ENCODE results near the gene ERI3. TPM values are rescaled to one million over a fixed set of nuclear protein-coding genes. Genes with fewer than 3 reads are reported as not detected.

ERI3 gene
- total and polyA plus RNA-seq, 2 of the 13 experiments (the other 11 are each of a cell fraction or from before 2014, with no cell fraction given): 35.6 to 35.9 TPM

GRCh38 chr1:44297695-44298400 is 57.2 kb downstream of the ERI3 start (continued):
- TF ChIP-seq, protein P1, sequence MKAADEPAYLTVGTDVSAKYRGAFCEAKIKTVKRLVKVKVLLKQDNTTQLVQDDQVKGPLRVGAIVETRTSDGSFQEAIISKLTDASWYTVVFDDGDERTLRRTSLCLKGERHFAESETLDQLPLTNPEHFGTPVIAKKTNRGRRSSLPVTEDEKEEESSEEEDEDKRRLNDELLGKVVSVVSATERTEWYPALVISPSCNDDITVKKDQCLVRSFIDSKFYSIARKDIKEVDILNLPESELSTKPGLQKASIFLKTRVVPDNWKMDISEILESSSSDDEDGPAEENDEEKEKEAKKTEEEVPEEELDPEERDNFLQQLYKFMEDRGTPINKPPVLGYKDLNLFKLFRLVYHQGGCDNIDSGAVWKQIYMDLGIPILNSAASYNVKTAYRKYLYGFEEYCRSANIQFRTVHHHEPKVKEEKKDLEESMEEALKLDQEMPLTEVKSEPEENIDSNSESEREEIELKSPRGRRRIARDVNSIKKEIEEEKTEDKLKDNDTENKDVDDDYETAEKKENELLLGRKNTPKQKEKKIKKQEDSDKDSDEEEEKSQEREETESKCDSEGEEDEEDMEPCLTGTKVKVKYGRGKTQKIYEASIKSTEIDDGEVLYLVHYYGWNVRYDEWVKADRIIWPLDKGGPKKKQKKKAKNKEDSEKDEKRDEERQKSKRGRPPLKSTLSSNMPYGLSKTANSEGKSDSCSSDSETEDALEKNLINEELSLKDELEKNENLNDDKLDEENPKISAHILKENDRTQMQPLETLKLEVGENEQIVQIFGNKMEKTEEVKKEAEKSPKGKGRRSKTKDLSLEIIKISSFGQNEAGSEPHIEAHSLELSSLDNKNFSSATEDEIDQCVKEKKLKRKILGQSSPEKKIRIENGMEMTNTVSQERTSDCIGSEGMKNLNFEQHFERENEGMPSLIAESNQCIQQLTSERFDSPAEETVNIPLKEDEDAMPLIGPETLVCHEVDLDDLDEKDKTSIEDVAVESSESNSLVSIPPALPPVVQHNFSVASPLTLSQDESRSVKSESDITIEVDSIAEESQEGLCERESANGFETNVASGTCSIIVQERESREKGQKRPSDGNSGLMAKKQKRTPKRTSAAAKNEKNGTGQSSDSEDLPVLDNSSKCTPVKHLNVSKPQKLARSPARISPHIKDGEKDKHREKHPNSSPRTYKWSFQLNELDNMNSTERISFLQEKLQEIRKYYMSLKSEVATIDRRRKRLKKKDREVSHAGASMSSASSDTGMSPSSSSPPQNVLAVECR (CRISPR knock-in tag; IDR thresholded peaks at IDR 0.05; ENCODE audit: borderline replicate concordance): peak; percentile 51; the same call in 1 of the 2 replicates
- TF ChIP-seq FOXA1 (IDR thresholded peaks at IDR 0.05) (no peak), FOXA1 (CRISPR knock-in tag; IDR thresholded peaks at IDR 0.05) (peak; percentile 16; the same call in 1 of the 2 replicates), MXI1 (IDR thresholded peaks at IDR 0.05; ENCODE audit: borderline replicate concordance, low read depth, low read length) (peak; percentile 35; the same call in 1 of the 3 replicates), CREM (IDR thresholded peaks at IDR 0.05) (0 out of 2 replicates have a peak, but pooled peaks have one; percentile 15), CREM (CRISPR knock-in tag; IDR thresholded peaks at IDR 0.05) (no peak), ZNF788 (CRISPR knock-in tag; IDR thresholded peaks at IDR 0.05; ENCODE audit: borderline replicate concordance) (no peak), ZNF607 (CRISPR knock-in tag; IDR thresholded peaks at IDR 0.05; ENCODE audit: borderline replicate concordance) (peak; percentile 29; the same call in 1 of the 2 replicates), POLR2A (IDR thresholded peaks at IDR 0.05; ENCODE audit: insufficient read depth in 1 of 2, low read depth in 2 of 2, low read length in 2 of 2) (no peak), ZNF7 (CRISPR knock-in tag; IDR thresholded peaks at IDR 0.05) (peak; percentile 89), ZKSCAN1 (IDR thresholded peaks at IDR 0.05; ENCODE audit: low read length) (peak; percentile 44; the same call in 1 of the 2 replicates), SMARCC2 (IDR thresholded peaks at IDR 0.05) (0 out of 2 replicates have a peak, but pooled peaks have one; percentile 52), SOX5 (CRISPR knock-in tag; IDR thresholded peaks at IDR 0.05; ENCODE audit: borderline replicate concordance) (peak; percentile 67; the same call in 1 of the 2 replicates), HDAC2 (CRISPR knock-in tag; IDR thresholded peaks at IDR 0.05) (peak; percentile 33; the same call in 1 of the 2 replicates), ZNF383 (CRISPR knock-in tag; IDR thresholded peaks at IDR 0.05; ENCODE audit: borderline replicate concordance) (no peak), ZNF143 (CRISPR knock-in tag; IDR thresholded peaks at IDR 0.05) (no peak), HNF4A (CRISPR knock-in tag; IDR thresholded peaks at IDR 0.05) (peak; percentile 89)
